ENCODE measurements around the gene PHOX2A.
"Not testable (repeated sequence)": the region's sequence is repeated elsewhere in the genome, so short reads cannot be mapped to it uniquely, and the experiment has no call there.

Gene PHOX2A

DNA sequence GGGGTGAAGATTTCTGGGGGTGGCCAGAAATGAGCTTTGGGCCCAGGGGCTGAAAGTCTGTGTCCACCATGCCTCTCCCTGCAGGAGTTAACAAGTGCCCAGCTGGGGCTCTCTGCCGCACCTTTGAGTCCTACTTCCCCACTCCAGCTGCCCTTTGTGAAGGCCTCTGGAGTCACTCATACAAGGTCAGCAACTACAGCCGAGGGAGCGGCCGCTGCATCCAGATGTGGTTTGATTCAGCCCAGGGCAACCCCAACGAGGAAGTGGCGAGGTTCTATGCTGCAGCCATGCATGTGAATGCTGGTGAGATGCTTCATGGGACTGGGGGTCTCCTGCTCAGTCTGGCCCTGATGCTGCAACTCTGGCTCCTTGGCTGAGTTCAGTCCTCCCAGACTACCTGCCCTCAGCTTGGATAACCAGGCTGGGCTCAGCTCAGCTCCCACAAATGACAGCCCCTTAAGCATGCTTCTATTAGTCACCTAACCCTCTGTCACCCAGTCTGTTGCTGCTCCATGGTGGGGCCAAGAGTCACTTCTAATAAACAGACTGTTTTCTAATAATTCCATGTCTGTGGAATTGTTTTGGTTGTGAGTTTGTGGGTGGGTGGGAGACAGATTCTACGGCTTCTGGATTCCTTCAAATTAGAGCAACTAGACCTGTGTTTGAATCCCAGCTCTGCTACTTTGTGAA is 22.4 kb downstream of the PHOX2A start:
- DNase-seq: no peak

- no peak for DNase-seq
These were observed 23.1 kb downstream of the PHOX2A start for GRCh38 chr11:72220696-72221363.

GRCh38 chr11:72218251-72218745 is 25.7 kb downstream of the PHOX2A start:
- DNase-seq: no peak

GRCh38 chr11:72217841-72218240 is 26.1 kb downstream of the PHOX2A start:
- DNase-seq: no peak

- no peak for DNase-seq
These were observed 27.3 kb downstream of the PHOX2A start, which contains the start of gene FOLR2 for GRCh38 chr11:72216638-72217037. Gene FOLR2 (plus strand): TSS chr11:72216794. CDS start chr11:72218585, 1,791 bp downstream.

DNA sequence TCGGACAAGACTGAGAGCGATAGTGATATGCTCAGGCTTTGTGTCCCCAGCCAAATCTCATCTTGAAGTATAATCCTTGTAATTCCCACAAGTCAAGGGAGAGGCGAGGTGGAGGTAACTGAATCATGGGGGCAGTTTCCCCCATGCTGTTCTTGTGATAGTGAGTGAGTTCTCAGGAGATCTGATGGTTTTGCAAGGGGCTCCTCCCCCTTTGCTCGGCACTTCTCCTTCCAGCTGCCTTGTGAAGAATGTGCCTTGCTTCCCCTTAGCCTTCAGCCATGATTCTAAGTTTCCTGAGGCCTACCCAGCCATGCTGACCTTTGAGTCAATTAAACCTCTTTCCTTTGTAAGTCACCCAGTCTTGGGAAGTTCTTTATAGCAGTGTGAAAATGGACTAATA is 34.9 kb downstream of the PHOX2A start:
- DNase-seq: no peak

- no peak for DNase-seq
These were observed 35.7 kb downstream of the PHOX2A start for GRCh38 chr11:72208281-72208680.

DNA sequence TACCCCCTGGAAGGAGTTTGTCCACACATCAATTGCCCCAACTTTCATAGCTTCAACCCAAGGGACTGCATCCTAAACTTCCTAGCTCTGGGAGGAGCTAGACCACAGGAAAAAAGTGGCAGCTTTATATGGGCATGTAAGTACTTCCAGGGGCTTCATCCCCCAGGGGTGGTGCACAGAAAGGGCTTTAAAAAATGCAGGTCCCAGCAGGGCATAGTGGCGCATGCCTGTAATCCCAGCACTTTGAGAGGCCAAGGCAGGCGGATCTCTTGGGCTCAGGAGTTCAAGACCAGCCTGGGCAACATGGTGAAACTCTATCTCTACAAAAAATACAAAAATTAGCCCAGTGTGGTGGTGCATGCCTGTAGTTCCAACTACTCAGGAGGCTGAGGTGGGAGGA is 37.2 kb downstream of the PHOX2A start:
- DNase-seq: not testable (repeated sequence)

- no peak for DNase-seq
These were observed 39.1 kb downstream of the PHOX2A start for GRCh38 chr11:72204886-72205285.

- no peak for DNase-seq
These were observed 40.8 kb downstream of the PHOX2A start for GRCh38 chr11:72203163-72203562.

GRCh38 chr11:72202571-72202970 is 41.4 kb downstream of the PHOX2A start:
- no peak for DNase-seq

DNA sequence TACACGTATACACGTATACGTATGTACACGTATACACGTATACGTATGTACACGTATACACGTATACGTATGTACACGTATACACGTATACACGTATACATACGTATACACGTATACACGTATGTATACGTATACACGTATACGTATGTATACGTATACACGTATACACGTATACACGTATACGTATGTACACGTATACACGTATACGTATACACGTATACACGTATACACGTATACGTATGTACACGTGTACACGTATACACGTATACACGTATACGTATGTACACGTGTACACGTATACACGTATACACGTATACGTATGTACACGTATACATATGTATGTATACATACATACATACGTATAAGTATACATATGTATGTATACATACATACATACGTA is 42.5 kb downstream of the PHOX2A start:
- not testable (repeated sequence) for DNase-seq

DNA sequence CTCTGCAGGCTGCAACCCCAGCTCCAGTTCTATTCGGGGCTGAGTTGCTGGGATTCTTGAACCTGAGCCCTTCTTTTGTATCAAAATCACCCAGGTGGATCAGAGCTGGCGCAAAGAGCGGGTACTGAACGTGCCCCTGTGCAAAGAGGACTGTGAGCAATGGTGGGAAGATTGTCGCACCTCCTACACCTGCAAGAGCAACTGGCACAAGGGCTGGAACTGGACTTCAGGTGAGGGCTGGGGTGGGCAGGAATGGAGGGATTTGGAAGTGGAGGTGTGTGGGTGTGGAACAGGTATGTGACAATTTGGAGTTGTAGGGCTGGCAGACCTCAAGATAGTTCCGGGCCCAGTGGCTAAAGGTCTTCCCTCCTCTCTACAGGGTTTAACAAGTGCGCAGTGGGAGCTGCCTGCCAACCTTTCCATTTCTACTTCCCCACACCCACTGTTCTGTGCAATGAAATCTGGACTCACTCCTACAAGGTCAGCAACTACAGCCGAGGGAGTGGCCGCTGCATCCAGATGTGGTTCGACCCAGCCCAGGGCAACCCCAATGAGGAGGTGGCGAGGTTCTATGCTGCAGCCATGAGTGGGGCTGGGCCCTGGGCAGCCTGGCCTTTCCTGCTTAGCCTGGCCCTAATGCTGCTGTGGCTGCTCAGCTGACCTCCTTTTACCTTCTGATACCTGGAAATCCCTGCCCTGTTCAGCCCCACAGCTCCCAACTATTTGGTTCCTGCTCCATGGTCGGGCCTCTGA is 48.3 kb downstream of the PHOX2A start:
- no peak for DNase-seq

GRCh38 chr11:72191961-72192381 is 52.0 kb downstream of the PHOX2A start, which contains the start of gene FOLR1:
Gene FOLR1 (plus strand): TSS chr11:72192140. CDS start chr11:72192174, 34 bp downstream.
- DNase-seq: no peak

DNA sequence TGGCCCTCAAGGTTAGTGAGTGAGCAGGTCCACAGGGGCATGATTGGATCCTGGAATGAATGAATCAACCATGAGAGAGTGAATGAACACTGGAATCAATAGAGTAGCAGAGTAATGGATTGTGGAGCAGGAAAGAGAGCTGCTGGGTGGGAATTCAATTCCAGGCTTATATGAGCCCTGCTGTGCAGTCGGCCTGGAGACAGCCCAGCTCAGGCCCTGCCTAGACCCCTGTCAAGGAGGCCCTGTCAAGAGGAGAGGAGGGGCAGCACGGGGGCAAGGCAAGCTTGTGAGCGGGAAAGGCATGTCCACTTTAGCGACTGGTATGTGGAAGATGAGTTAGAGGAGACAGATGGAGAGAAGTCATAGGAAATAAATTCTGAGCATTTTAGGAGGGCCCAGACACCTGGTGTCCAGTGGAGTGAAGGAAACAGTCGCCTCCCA is 53.3 kb downstream of the PHOX2A start:
- DNase-seq: no peak

DNA sequence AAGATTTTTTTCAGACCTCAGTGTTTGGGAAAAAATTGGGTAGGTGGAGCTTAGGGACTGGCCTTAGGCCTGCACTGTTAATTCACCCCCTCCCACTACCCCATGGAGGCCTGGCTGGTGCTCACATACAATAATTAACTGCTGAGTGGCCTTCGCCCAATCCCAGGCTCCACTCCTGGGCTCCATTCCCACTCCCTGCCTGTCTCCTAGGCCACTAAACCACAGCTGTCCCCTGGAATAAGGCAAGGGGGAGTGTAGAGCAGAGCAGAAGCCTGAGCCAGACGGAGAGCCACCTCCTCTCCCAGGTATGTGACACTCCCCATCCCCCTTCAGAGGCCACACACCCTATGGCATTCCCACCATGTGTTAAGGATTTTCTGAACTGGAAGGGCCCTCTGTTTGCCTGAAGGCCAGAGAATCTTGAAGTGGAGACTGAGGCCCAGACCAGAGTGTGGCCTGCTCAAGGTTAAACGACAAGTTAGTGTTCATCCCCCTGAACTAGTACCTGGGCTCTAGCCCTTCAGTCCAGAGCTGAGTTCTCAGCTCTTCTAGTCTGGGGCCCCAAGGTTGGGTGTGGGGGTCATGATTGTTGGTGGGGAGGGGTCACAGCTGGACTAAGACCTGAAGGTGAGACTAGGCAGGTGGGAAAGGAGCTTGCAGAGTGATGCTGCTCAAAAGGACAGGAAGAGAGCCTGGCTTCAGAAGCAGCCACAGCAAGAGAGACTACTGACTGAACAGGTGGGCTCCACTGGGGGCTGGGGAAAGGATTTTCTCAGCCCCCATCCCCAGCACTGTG is 54.3 kb downstream of the PHOX2A start:
- DNase-seq: no peak
